ENCODE results near the gene LAMA4. TPM values are rescaled to one million over a fixed set of nuclear protein-coding genes. Genes with fewer than 3 reads are reported as not detected.

LAMA4 gene
- total RNA-seq, 1 donor from 2014 or later = 1.1 TPM

DNA sequence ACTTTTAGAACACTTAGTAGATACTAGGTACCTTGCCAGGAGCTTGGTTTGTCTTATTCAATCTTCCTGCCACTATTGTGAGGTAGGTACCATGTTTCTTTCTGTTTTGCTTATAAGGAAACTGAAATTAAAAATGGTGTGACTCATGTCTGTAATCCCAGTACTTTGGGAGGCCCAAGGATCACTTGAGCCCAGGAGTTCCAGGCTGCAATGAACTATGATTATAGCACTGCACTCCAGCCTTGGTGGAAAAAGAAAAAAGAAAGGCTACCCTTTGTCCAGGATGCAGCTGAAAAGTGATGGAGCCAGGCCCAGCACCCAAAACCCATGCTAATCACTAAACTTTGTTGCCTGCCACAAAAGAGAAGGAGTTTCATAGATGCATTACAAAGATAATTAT lies 34.1 kb upstream of the LAMA4 start:
- no peak for DNase-seq (ENCODE audit: low spot score, unreplicated experiment)
- no peaks in the 10 kb centered on the region for H3K27me3 Mint-ChIP-seq
- TF ChIP-seq, protein P1, sequence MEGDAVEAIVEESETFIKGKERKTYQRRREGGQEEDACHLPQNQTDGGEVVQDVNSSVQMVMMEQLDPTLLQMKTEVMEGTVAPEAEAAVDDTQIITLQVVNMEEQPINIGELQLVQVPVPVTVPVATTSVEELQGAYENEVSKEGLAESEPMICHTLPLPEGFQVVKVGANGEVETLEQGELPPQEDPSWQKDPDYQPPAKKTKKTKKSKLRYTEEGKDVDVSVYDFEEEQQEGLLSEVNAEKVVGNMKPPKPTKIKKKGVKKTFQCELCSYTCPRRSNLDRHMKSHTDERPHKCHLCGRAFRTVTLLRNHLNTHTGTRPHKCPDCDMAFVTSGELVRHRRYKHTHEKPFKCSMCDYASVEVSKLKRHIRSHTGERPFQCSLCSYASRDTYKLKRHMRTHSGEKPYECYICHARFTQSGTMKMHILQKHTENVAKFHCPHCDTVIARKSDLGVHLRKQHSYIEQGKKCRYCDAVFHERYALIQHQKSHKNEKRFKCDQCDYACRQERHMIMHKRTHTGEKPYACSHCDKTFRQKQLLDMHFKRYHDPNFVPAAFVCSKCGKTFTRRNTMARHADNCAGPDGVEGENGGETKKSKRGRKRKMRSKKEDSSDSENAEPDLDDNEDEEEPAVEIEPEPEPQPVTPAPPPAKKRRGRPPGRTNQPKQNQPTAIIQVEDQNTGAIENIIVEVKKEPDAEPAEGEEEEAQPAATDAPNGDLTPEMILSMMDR (IDR thresholded peaks at IDR 0.05; ENCODE audit: unreplicated experiment) = no peak
- no peak overlapping the region for H3K4me3 Mint-ChIP-seq (ENCODE audit: low read depth)
- peaks cover 5% of the 10 kb centered on the region for H3K4me1 Mint-ChIP-seq (ENCODE audit: low read depth)
- no peaks in the 10 kb centered on the region for H3K9me3 Mint-ChIP-seq (ENCODE audit: low read depth)
- no peaks in the 10 kb centered on the region for H3K36me3 Mint-ChIP-seq (ENCODE audit: insufficient read depth)
- no peak overlapping the region for H3K27ac Mint-ChIP-seq

DNA sequence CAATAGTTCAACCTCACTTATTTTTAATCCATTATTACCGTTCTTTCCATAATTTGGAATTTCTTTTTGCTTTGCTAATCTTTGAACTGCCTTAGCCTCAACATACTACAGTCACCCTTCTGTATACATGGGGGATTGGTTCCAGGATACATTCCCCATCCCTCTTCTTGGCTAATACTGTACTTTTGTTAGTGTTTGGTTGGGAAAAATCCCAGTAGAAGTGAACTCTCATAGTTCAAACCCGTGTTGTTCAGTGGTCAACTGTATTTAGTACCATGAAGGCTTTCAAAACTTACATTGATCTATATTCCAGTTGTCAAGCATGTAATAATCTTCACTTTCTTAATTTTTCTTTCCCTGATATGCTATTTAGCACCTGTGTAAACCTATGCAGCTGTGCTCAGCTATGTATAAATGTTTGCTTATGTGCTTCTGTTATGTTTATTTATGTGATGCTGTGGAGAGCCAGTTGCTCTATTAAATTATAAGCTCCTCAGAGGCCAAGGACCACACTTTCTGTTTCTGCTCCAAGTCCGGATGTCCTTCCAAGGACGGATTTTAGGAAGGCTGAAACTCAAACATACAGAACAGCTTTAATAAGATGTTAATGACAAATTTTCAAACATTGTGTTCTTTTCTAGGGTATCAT lies 33.3 kb upstream of the LAMA4 start:
- Mint-ChIP-seq H3K4me1 (ENCODE audit: low read depth) (peaks cover 10% of the 10 kb centered on the region), H3K36me3 (ENCODE audit: insufficient read depth) (no peaks in the 10 kb centered on the region), H3K9me3 (ENCODE audit: low read depth) (no peaks in the 10 kb centered on the region), H3K4me3 (ENCODE audit: low read depth) (no peak overlapping the region), H3K27me3 (no peaks in the 10 kb centered on the region), H3K27ac (no peak overlapping the region)
- DNase-seq (ENCODE audit: low spot score, unreplicated experiment) = no peak
- TF ChIP-seq, protein P1 (IDR thresholded peaks at IDR 0.05; ENCODE audit: unreplicated experiment) = no peak

DNA sequence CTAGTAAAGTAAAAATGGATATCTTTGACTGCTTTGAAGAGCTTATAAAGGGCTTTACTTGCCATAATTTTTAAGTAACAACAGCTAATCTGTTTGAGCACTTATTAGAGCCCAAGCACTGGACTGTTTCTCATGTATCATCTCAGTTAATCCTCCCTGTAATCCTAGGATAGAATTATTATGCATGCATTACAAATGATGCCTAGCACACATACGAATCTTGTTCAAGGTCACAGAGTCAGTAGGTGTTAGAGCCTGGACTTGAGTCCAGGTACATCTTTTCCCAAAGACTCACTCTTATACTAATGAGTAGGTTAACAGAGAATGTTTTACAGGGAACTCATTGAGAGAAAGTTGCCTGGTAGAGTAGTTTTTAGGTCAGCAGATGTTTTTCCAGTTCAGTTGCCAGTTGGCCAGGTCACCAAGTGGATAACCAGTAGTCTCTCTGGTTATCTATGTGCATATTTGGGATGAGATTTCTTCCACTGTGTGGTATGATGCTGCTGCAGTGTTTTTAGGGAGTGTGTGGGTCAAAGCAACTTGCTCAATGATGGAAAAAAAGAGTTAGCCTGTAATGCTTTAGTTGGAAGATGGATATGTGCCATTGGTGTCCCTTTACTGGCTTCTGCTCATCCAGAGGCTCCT lies 32.3 kb upstream of the LAMA4 start:
- no peak overlapping the region for H3K27ac Mint-ChIP-seq
- TF ChIP-seq, protein P1 (IDR thresholded peaks at IDR 0.05; ENCODE audit: unreplicated experiment) = no peak
- peaks cover 14% of the 10 kb centered on the region for H3K4me1 Mint-ChIP-seq (ENCODE audit: low read depth)
- no peak for DNase-seq (ENCODE audit: low spot score, unreplicated experiment)
- H3K9me3 Mint-ChIP-seq (ENCODE audit: low read depth) = no peaks in the 10 kb centered on the region
- no peaks in the 10 kb centered on the region for H3K36me3 Mint-ChIP-seq (ENCODE audit: insufficient read depth)
- H3K4me3 Mint-ChIP-seq (ENCODE audit: low read depth) = no peak overlapping the region
- H3K27me3 Mint-ChIP-seq = no peaks in the 10 kb centered on the region

DNA sequence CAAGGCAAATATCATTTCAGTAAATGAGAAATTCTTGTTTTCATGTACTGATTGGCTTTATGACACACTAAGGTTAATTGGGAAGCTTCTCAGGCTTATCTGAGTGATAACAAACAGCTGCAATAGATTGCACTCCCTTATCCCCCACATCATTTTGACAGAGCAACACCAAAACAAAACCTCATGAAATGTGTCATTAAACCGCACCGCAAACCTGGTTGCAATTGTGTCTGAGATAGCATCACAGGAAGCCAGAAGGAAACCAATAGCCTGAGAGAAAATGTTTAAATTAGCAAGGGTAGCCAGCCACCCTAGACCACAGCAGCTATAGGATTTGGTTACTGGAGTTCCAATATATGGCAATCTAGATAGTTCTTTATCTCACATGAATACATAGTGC lies 31.6 kb upstream of the LAMA4 start:
- no peaks in the 10 kb centered on the region for H3K27me3 Mint-ChIP-seq

DNA sequence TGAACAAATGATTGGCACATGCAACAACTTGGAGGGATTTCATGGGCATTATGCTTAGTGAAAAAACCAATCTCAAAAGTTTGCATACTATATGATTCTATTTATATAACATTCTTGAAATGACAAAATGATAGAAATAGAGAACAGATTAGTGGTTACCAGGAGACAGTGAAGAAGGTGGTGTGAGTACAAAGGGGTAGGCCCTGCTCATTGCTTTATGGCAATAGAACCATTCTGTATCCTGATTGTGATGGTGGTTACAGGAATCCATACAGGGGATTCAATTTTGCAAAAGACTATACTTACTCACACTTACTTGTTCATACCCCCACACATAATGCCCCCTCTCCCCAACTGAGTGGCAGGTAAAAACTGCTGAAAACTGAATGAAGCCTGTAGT lies 30.2 kb upstream of the LAMA4 start:
- H3K27me3 Mint-ChIP-seq = no peaks in the 10 kb centered on the region

More for the DNA sequence above, 31.6 kb upstream of the LAMA4 start:
- no peak overlapping the region for H3K4me3 Mint-ChIP-seq (ENCODE audit: low read depth)
- peaks cover 14% of the 10 kb centered on the region for H3K4me1 Mint-ChIP-seq (ENCODE audit: low read depth)
- no peak for DNase-seq (ENCODE audit: low spot score, unreplicated experiment)
- no peak overlapping the region for H3K27ac Mint-ChIP-seq
- no peaks in the 10 kb centered on the region for H3K9me3 Mint-ChIP-seq (ENCODE audit: low read depth)
- TF ChIP-seq, protein P1 (IDR thresholded peaks at IDR 0.05; ENCODE audit: unreplicated experiment) = no peak
- no peaks in the 10 kb centered on the region for H3K36me3 Mint-ChIP-seq (ENCODE audit: insufficient read depth)

More for the DNA sequence above, 30.2 kb upstream of the LAMA4 start:
- Mint-ChIP-seq H3K27ac (no peak overlapping the region), H3K36me3 (ENCODE audit: insufficient read depth) (no peaks in the 10 kb centered on the region), H3K4me3 (ENCODE audit: low read depth) (no peak overlapping the region), H3K4me1 (ENCODE audit: low read depth) (peaks cover 14% of the 10 kb centered on the region), H3K9me3 (ENCODE audit: low read depth) (no peaks in the 10 kb centered on the region)
- TF ChIP-seq, protein P1 (IDR thresholded peaks at IDR 0.05; ENCODE audit: unreplicated experiment) = no peak
- no peak for DNase-seq (ENCODE audit: low spot score, unreplicated experiment)

All from progenitor cell of endocrine pancreas (in vitro differentiated cells).